NCI-H2196 treated with DMSO at 0.1 percent for 48 hours (cell line): Measurements from ENCODE around the gene CD86.
"Not testable (repeated sequence)": the region's sequence is repeated elsewhere in the genome, so short reads cannot be mapped to it uniquely, and the experiment has no call there.

ENCODE experiments used
- DNase-seq: peaks from one replicate; lab custom pipeline; 2025; ENCODE audit not compliant: unreplicated experiment; lab: John Stamatoyannopoulos, UW

CD86 gene

DNA sequence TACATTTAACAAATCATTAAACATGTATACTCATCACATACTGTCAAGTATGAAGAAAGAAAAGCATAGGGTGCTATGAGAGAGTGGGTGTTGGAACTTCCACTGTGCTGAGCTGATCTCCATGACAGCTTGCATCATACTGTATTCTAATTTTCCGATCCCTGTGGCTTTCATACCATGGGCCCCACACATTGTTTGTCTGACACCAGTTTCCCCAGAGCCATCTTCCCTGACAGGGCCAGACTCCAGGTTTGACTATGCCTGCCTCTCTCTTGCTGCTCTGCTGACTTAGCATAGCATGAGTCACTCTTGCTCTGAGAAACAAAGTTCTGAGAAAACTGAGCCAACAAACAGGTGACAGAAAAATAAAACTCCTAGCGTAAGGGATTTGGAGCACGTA lies 91.3 kb downstream of the CD86 start:
- no peak for DNase-seq

DNA sequence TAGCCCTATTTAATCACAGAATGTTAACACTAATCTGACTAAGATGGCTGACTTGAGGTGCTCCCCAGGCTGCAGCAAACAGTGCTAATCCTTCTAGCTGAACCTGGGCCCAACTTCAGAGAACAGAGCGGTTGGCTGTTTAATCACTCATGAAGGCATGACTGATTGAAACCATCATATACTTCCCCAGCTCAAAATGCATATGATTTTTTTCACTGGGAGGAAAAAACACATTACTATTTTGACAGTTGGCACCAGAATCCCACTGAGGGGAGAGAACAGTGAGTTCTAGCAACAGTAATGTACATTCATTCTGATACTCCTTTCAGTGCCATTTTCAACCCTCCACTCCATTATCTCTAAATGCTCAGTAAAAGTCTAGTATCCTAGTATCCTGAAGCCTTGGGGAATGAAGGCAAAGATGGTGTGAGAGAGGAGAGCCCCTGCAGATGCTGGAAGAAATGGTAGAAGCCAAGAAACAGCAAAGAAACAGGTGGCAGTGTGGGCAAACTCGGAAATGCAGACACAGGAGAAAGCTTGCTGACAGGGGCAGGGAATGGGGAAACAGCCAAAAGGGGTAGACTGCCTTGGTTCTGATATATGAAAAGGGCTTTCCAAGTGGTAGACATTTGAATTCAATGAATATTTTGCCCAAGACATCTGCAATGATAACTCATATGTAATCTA lies 93.9 kb downstream of the CD86 start:
- DNase-seq, result no peak

DNA sequence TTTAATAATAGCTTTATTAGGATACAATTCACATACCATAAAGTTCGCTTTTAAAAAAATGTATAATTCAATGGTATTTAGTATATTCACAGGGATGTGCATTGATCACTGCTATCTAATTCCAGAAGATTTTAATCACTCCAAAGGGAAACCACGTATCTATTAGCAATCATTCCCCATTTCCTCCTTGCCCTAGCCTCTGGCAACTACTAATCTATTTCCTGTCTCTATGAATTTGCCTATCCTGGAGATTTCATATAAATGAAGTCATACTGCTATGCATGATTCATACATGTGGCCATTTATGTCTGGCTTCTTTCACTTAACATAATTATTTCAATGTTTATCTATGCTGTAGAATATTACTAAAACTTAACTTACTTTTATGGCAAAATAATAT lies 96.3 kb downstream of the CD86 start:
- no peak for DNase-seq

DNA sequence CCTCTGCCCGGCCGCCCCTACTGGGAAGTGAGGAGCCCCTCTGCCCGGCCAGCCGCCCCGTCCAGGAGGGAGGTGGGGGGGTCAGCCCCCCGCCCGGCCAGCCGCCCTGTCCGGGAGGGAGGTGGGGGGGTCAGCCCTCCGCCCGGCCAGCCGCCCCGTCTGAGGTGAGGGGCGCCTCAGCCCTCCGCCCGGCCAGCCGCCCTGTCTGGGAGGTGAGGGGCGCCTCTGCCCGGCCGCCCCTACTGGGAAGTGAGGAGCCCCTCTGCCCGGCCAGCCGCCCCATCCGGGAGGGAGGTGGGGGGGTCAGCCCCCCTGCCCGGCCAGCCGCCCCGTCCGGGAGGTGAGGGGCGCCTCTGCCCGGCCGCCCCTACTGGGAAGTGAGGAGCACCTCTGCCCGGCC lies 109.8 kb downstream of the CD86 start:
- not testable (repeated sequence) for DNase-seq

DNA sequence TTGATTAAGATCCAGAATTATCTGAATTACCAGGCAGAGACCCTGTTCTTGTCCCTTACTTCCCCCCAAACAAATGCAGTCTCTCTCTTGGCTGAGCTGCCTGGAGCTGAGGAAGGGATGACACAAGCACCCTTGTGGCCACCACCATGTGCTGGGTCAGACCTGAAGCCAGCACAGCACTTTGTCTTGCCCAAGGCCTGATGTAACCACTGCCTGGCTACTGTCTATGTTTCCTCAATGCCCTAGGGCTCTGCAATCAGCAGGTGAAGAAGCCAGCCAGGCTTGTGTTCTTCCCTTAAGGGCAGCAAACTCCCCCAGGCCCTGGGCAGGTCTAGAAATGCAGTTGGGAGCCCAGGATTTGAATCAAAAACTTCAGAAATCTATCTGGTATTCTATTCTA lies 112.5 kb downstream of the CD86 start:
- DNase-seq, result no peak

DNA sequence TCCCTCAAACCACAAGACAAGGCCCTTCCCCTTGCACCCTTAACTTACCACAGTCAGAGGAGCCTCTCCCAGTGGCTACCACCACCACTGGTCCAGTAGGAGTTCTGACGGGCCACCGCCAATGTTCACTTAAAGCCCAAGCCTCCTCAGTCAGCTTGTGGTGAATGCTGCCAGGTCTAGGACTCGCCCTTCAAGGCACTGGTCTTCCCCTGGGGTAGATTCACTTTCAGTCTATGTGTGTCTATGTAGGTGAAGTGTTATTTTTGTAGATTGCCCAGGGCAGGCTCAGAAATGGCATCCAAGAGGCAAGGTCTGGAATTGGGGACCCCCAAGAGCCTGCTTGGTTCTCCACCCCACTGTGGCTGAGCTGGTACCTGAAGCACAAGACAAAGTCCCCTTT lies 112.9 kb downstream of the CD86 start:
- DNase-seq, result no peak

DNA sequence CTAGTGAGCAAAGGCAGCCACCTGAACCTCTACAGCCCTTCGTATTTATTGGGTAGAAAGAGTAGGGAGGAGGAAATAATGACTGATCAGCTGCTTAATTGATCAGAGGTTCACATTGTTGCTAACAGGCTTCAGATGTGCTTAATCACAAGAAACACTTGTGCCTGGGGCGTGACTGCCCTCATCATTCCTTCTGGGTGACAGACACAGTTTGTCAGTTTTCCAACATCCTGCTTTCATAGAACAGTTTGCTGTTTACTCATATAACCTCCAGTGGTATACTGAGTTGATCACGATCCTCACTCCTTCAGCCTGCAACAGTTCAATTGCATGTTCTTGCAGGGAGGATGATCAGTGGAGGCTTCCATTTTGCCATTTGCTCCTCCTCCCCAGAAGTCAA lies 114.7 kb downstream of the CD86 start:
- DNase-seq, result no peak
